Colonic mucosa (tissue), 4 donors: ENCODE data around the gene PRELID3B. TPM values are rescaled to one million over a fixed set of nuclear protein-coding genes. Genes with fewer than 3 reads are reported as not detected.

Source experiments
- DNase-seq: peaks from one replicate; pipeline ENCODE4 v3.0.0-alpha.2; 2020
- H3K27ac ChIP-seq: fragments of 200-600 bp; one replicate; pipeline ENCODE4 v1.8.0; 2021
- H3K27me3 ChIP-seq: fragments of 200-600 bp; one replicate; pipeline ENCODE4 v1.8.0; 2021
- H3K36me3 ChIP-seq: fragments of 200-600 bp; one replicate; pipeline ENCODE4 v1.8.0; 2021
- H3K4me1 ChIP-seq: fragments of 200-600 bp; one replicate; pipeline ENCODE4 v1.8.0; 2021; ENCODE audit warnings: mild to moderate bottlenecking
- H3K4me3 ChIP-seq: fragments of 200-600 bp; one replicate; pipeline ENCODE4 v1.8.0; 2021
- H3K9ac ChIP-seq, 2 donors: one replicate each; pipeline ENCODE4 v1.7.0; 2013; ENCODE audit warnings: control low read depth in 2 of 2, low read depth in 2 of 2, low read length in 2 of 2
- H3K9me3 ChIP-seq: fragments of 200-600 bp; one replicate; pipeline ENCODE4 v1.8.0; 2021
- CTCF ChIP-seq: fragments of 200-600 bp; IDR thresholded peaks from one replicate; pipeline ENCODE4 v1.8.0; 2022; ENCODE audit warnings: antibody characterized with exemption, mild to moderate bottlenecking
- intact Hi-C: fragments of 100-400 bp; cut with DNase I; formaldehyde crosslinking; loops from one replicate; pipeline ENCODE4 v1.14.1; 2022
- total RNA-seq, 2 donors: library from RNA; stranded (reverse); fragmentation: NEBNext Ultra II Directional in 1 of 2; extraction: Animal tissue kit (Norgen Biotek cat#: 25700) in 1 of 2; gene quantifications; one replicate each; pipeline ENCODE4 v1.2.1, GENCODE V29; 2021
- donor health status: healthy.
- donor health status: DM: no; HTN: no; CAD: no.
- donor health status: DM: no; HTN: no; CAD: no.

PRELID3B gene
- total RNA-seq, 2 donors from 2014 or later = 138 to 141 TPM

DNA sequence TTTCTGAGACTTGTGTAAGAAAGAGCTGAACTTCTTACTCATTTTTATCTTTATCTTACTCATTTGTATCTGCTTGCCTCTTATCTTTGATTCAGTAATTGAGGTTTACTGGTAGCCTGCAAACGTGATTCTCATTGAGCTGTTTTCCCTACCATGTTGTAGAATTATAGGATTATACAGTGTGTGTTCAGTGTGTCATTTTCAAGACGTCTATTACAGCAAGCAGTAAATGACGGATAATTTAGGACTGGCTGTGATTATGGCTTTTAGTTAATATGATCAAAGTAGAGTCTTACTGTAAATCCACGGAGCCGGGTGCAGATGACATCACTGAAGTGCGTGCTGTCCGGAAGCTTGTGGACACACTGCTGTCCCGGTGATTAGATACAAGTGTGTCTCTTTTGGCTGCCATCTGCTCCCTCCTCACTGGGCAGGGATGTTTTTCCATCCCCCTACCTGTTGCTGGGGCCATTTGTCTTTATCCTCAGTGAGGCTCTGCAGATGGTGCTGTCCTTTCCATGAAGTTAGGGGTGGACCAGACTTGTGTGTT lies 55.5 kb downstream of the PRELID3B start:
- intact Hi-C loops = no loop called here
- Histone ChIP-seq H3K36me3 (peaks cover 7% of the 10 kb centered on the region), H3K9ac (no peak overlapping the region), H3K27me3 (no peaks in the 10 kb centered on the region), H3K27ac (no peak overlapping the region), H3K4me1 (no peaks in the 10 kb centered on the region), H3K9me3 (no peaks in the 10 kb centered on the region), H3K4me3 (no peak overlapping the region)
- DNase-seq = no peak
- no peak for TF ChIP-seq CTCF

DNA sequence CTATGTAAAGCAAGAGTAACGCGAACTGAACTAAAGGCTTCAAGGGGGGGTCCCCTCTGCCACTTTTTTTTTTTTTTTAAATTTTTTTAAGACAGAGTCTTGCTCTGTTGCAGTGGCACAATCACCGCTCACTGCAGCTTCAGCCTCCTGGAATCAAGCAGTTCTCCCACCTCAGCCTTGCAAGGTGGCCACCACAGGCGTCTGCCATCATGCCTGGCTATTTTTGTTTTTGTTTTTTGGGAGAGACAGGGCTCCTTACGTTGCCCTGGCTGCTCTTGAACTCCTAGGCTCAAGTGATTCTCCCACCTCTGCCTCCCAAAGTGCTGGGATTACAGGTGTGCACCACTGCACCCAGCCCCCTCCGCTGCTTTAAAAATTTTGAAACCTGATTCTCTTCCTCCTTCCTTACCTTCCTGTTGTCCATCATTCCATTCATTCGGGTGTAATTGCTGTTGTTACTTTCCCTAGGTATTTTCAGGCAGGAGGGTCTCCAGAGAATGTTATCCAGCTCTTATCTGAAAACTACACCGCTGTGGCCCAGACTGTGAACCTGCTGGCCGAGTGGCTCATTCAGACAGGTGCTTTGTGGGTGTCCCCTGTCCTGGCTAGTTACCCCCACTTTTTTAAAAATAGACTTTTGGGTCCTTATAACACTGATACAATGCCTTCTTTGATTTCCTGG lies 56.2 kb downstream of the PRELID3B start:
- intact Hi-C loops = no loop called here
- H3K36me3 ChIP-seq = peaks cover 7% of the 10 kb centered on the region

GRCh38 chr20:58985656-58986055 lies 56.9 kb downstream of the PRELID3B start:
- H3K9me3 ChIP-seq = no peaks in the 10 kb centered on the region
- intact Hi-C loops = no loop called here
- no peak overlapping the region for H3K9ac ChIP-seq
- TF ChIP-seq CTCF = no peak
- no peak overlapping the region for H3K27ac ChIP-seq
- no peaks in the 10 kb centered on the region for H3K4me1 ChIP-seq
- peaks cover 2% of the 10 kb centered on the region for H3K36me3 ChIP-seq
- H3K4me3 ChIP-seq = no peak overlapping the region
- H3K27me3 ChIP-seq = no peaks in the 10 kb centered on the region
- DNase-seq = no peak

More for the DNA sequence above, 56.2 kb downstream of the PRELID3B start:
- Histone ChIP-seq H3K9ac (no peak overlapping the region), H3K27me3 (no peaks in the 10 kb centered on the region), H3K4me1 (no peaks in the 10 kb centered on the region), H3K27ac (no peak overlapping the region), H3K9me3 (no peaks in the 10 kb centered on the region), H3K4me3 (no peak overlapping the region)
- DNase-seq = no peak
- no peak for TF ChIP-seq CTCF

DNA sequence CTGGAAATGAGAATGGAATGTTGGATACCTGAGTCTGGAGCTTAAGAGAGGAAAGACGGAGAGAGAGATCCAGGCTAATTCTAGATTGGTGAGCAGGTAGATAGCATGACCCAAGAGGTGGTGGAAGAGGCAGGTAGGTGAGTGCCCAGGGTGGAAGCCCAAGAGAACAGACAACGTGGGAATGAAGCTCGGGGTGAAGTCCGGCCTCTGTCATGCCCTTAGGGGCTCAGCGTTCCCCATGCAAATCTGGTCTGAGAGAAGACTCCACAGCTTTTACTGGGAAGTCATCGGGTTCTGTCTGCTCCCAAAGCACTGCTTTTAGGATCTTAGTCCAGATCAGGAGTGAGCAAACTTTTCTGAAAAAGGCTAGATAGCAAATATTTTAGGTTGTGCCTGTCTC lies 57.9 kb downstream of the PRELID3B start:
- Histone ChIP-seq H3K36me3 (no peaks in the 10 kb centered on the region), H3K9ac (no peak overlapping the region), H3K27me3 (no peaks in the 10 kb centered on the region), H3K9me3 (no peaks in the 10 kb centered on the region), H3K4me3 (no peak overlapping the region), H3K27ac (no peak overlapping the region), H3K4me1 (no peaks in the 10 kb centered on the region)
- intact Hi-C loops = loop anchor here (5.0 kb wide), 1 partner anchor 82 kb away; no protein-coding TSS in a partner anchor
- DNase-seq = no peak
- no peak for TF ChIP-seq CTCF

Other genes with a start within 250 kb of the PRELID3B start
- 1 to 10 TPM in 1 of 2 donors, under 1 TPM in 1; 0.88 to 1.7 TPM for gene GNAS-AS1, start 191.9 kb downstream of the PRELID3B start, total RNA-seq
- gene GNAS, start 190.1 kb downstream of the PRELID3B start, total RNA-seq = 100 to 1,000 TPM; 683 to 715 TPM
- gene NELFCD, start 61.5 kb downstream of the PRELID3B start, total RNA-seq = 10 to 100 TPM; 47.1 to 64.4 TPM
- 100 to 1,000 TPM; 274 to 303 TPM for gene CTSZ, start 35.5 kb downstream of the PRELID3B start, total RNA-seq
- gene TUBB1, start 23.4 kb downstream of the PRELID3B start, total RNA-seq = not detected
- gene ATP5F1E, start 10.5 kb downstream of the PRELID3B start, total RNA-seq = 10 to 100 TPM; 75.0 to 94.1 TPM
- gene ZNF831, start 121.0 kb upstream of the PRELID3B start, total RNA-seq = under 1 TPM; 0.20 to 0.27 TPM